NOMO-1 treated with dmso at 0.1 percent for 144 hours (cell line): Measurements from ENCODE around the gene ZNF839.

ENCODE experiments used
- DNase-seq: peaks from one replicate; lab custom pipeline; 2025; ENCODE audit not compliant: unreplicated experiment; lab: John Stamatoyannopoulos, UW

Gene ZNF839

GRCh38 chr14:102374264-102374663, 54.7 kb downstream of the ZNF839 start:
- no peak for DNase-seq

GRCh38 chr14:102375119-102375518, 55.6 kb downstream of the ZNF839 start:
- no peak for DNase-seq

GRCh38 chr14:102377696-102378095, 58.1 kb downstream of the ZNF839 start:
- DNase-seq = no peak

- DNase-seq = no peak
These were observed 59.3 kb downstream of the ZNF839 start for GRCh38 chr14:102378830-102379229.

GRCh38 chr14:102387086-102387485, 67.5 kb downstream of the ZNF839 start:
- no peak for DNase-seq

GRCh38 chr14:102389246-102389645, 69.7 kb downstream of the ZNF839 start:
- DNase-seq = peak; percentile 72

GRCh38 chr14:102390064-102390855, 70.7 kb downstream of the ZNF839 start:
- DNase-seq = no peak
